ENCODE results near the gene CACNB2. TPM values are rescaled to one million over a fixed set of nuclear protein-coding genes. Genes with fewer than 3 reads are reported as not detected.

Gene CACNB2
- total RNA-seq, 2 donors from 2014 or later: 1.9 to 4.6 TPM

GRCh38 chr10:18554479-18554878 lies 414.3 kb downstream of the CACNB2 start:
- H3K9me3 ChIP-seq (ENCODE audit: control insufficient read depth, low read length): peaks cover 68% of the 10 kb centered on the region

GRCh38 chr10:18556522-18557147 lies 416.4 kb downstream of the CACNB2 start:
- no peak overlapping the region for H3K9ac ChIP-seq (ENCODE audit: extremely low read depth, low read length, poor library complexity, severe bottlenecking)
- no peak for TF ChIP-seq CTCF (conservative IDR thresholded peaks at IDR 0.05)
- H3K4me3 ChIP-seq (ENCODE audit: low read length): peak overlapping the region; percentile 47
- DNase-seq: no peak
- H3K27me3 Mint-ChIP-seq (ENCODE audit: insufficient read depth): no peaks in the 10 kb centered on the region
- peaks cover 68% of the 10 kb centered on the region for H3K36me3 ChIP-seq (ENCODE audit: control insufficient read depth, insufficient read depth, low read length)
- no peaks in the 10 kb centered on the region for H3K4me1 Mint-ChIP-seq
- H3K4me3 Mint-ChIP-seq: no peak overlapping the region
- no peaks in the 10 kb centered on the region for H3K27me3 ChIP-seq (ENCODE audit: control insufficient read depth, insufficient read depth, low read length, poor library complexity, severe bottlenecking)
- no peak overlapping the region for H3K27ac Mint-ChIP-seq
- H3K36me3 Mint-ChIP-seq (ENCODE audit: low read depth): peaks cover 4% of the 10 kb centered on the region
- no peaks in the 10 kb centered on the region for H3K9me3 Mint-ChIP-seq
- H3K9me3 ChIP-seq (ENCODE audit: control insufficient read depth, low read length): peaks cover 82% of the 10 kb centered on the region
- WGBS, 2 experiments (ENCODE audit: insufficient coverage in 1 of 2, insufficient read length in 1 of 2): 90 to 91% methylated on average over 3 of the region's 3 CpGs
- no peaks in the 10 kb centered on the region for H3K4me1 ChIP-seq (ENCODE audit: control insufficient read depth, insufficient read depth, low read length)
- H3K27ac ChIP-seq (ENCODE audit: low read depth, low read length): no peak overlapping the region

More at GRCh38 chr10:18554479-18554878, 414.3 kb downstream of the CACNB2 start:
- H3K4me1 Mint-ChIP-seq: no peaks in the 10 kb centered on the region
- Histone ChIP-seq H3K4me1 (ENCODE audit: control insufficient read depth, insufficient read depth, low read length) (no peaks in the 10 kb centered on the region), H3K36me3 (ENCODE audit: control insufficient read depth, insufficient read depth, low read length) (peaks cover 77% of the 10 kb centered on the region), H3K9ac (ENCODE audit: extremely low read depth, low read length, poor library complexity, severe bottlenecking) (no peak overlapping the region), H3K27me3 (ENCODE audit: control insufficient read depth, insufficient read depth, low read length, poor library complexity, severe bottlenecking) (no peaks in the 10 kb centered on the region), H3K4me3 (ENCODE audit: low read length) (peak overlapping the region; percentile 51), H3K27ac (ENCODE audit: low read depth, low read length) (no peak overlapping the region)
- H3K27me3 Mint-ChIP-seq (ENCODE audit: insufficient read depth): no peaks in the 10 kb centered on the region
- H3K4me3 Mint-ChIP-seq: no peak overlapping the region
- no peak for TF ChIP-seq CTCF (conservative IDR thresholded peaks at IDR 0.05)
- 92% methylated on average over 3 of the region's 3 CpGs for WGBS, 2 experiments (ENCODE audit: insufficient coverage in 1 of 2, insufficient read length in 1 of 2)
- no peak overlapping the region for H3K27ac Mint-ChIP-seq
- peaks cover 11% of the 10 kb centered on the region for H3K36me3 Mint-ChIP-seq (ENCODE audit: low read depth)
- no peak for DNase-seq
- no peaks in the 10 kb centered on the region for H3K9me3 Mint-ChIP-seq

GRCh38 chr10:18557960-18558359 lies 417.7 kb downstream of the CACNB2 start:
- no peak for DNase-seq
- Histone ChIP-seq H3K4me1 (ENCODE audit: control insufficient read depth, insufficient read depth, low read length) (no peaks in the 10 kb centered on the region), H3K27ac (ENCODE audit: low read depth, low read length) (no peak overlapping the region), H3K36me3 (ENCODE audit: control insufficient read depth, insufficient read depth, low read length) (peaks cover 64% of the 10 kb centered on the region), H3K27me3 (ENCODE audit: control insufficient read depth, insufficient read depth, low read length, poor library complexity, severe bottlenecking) (no peaks in the 10 kb centered on the region), H3K4me3 (ENCODE audit: low read length) (peak overlapping the region; percentile 47), H3K9ac (ENCODE audit: extremely low read depth, low read length, poor library complexity, severe bottlenecking) (no peak overlapping the region), H3K9me3 (ENCODE audit: control insufficient read depth, low read length) (peaks cover 92% of the 10 kb centered on the region)
- TF ChIP-seq CTCF (conservative IDR thresholded peaks at IDR 0.05): no peak
- H3K27ac Mint-ChIP-seq: no peak overlapping the region
- no peaks in the 10 kb centered on the region for H3K36me3 Mint-ChIP-seq (ENCODE audit: low read depth)
- H3K4me3 Mint-ChIP-seq: no peak overlapping the region
- 94 to 100% methylated on average over 1 of the region's 1 CpG for WGBS, 2 experiments (ENCODE audit: insufficient coverage in 1 of 2, insufficient read length in 1 of 2)
- no peaks in the 10 kb centered on the region for H3K27me3 Mint-ChIP-seq (ENCODE audit: insufficient read depth)
- H3K4me1 Mint-ChIP-seq: no peaks in the 10 kb centered on the region
- no peaks in the 10 kb centered on the region for H3K9me3 Mint-ChIP-seq

All from endodermal cell (in vitro differentiated cells).